Esophagus muscularis mucosa (tissue), 4 donors: ENCODE measurements around the gene TNFRSF1B. TPM values are rescaled to one million over a fixed set of nuclear protein-coding genes. Genes with fewer than 3 reads are reported as not detected.

Source experiments
- DNase-seq: peaks from one replicate; pipeline ENCODE4 v3.0.0-alpha.2; 2017; ENCODE audit errors: extremely low spot score
- H3K27ac ChIP-seq, 4 donors: fragments of 200-600 bp; sonication (generic); replicated peaks in 1 of 4; 1 replicate in 3 of 4; 2 replicates in 1 of 4; pipeline ENCODE4 v1.5.1; 2016 to 2019; ENCODE audit warnings: mild to moderate bottlenecking in 1 of 4
- H3K27me3 ChIP-seq, 4 donors: fragments of 200-600 bp; sonication (generic); one replicate each; pipeline versions ENCODE4 v1.5.1 to v1.6.0; 2016 to 2019
- H3K36me3 ChIP-seq, 4 donors: fragments of 200-600 bp; sonication (generic); one replicate each; pipeline ENCODE4 v1.5.1; 2016 to 2019
- H3K4me1 ChIP-seq, 4 donors: fragments of 200-600 bp; sonication (generic); one replicate each; pipeline ENCODE4 v1.5.1; 2016 to 2019
- H3K4me3 ChIP-seq, 4 donors: fragments of 200-600 bp; sonication (generic); 1 replicate in 2 of 4; 2 replicates in 2 of 4; pipeline ENCODE4 v1.5.1; 2016 to 2019; ENCODE audit warnings: mild to moderate bottlenecking in 4 of 4, moderate library complexity in 1 of 4
- H3K9me3 ChIP-seq, 4 donors: fragments of 200-600 bp; sonication (generic); 1 replicate in 3 of 4; 2 replicates in 1 of 4; pipeline ENCODE4 v1.5.1; 2016 to 2019
- CTCF ChIP-seq, 3 experiments: fragments of 200-600 bp in 2 of 3; fragments of 450-650 bp in 1 of 3; sonication (generic) in 2 of 3; IDR thresholded peaks; one replicate each; pipeline ENCODE4 v1.5.1; 2017 to 2019; ENCODE audit warnings: antibody characterized with exemption in 3 of 3, mild to moderate bottlenecking in 2 of 3, moderate library complexity in 1 of 3
- EP300 ChIP-seq: sonication (generic); formaldehyde crosslinking; IDR thresholded peaks from one replicate; pipeline ENCODE4 v1.6.1; 2017; ENCODE audit warnings: antibody characterized with exemption
- POLR2A ChIP-seq: fragments of 450-650 bp; IDR thresholded peaks from one replicate; pipeline ENCODE4 v1.6.1; 2017; ENCODE audit warnings: antibody characterized with exemption, moderate library complexity, mild to moderate bottlenecking, low read depth
- POLR2AphosphoS5 ChIP-seq, 2 donors: sonication (generic); formaldehyde crosslinking; IDR thresholded peaks; one replicate each; pipeline ENCODE4 v1.6.1; 2017; ENCODE audit warnings: antibody characterized with exemption in 2 of 2
- WGBS: methylation state at CpG from one replicate; pipeline ENCODE4 v1.1.5; 2018; 5-methylcytosine and 5-hydroxymethylcytosine counted together
- intact Hi-C: fragments of 100-400 bp; cut with DNase I; formaldehyde crosslinking; loops from one replicate; pipeline ENCODE4 v1.15.1; 2023
- total RNA-seq, 4 donors: library from RNA; depleted of rRNA; stranded (reverse); fragments of >200 nt; gene quantifications; one replicate each; pipeline versions ENCODE4 v1.1.0 to v1.2.1, GENCODE V29; 2016

The TNFRSF1B gene
- total RNA-seq, 4 donors from 2014 or later = 15.4 to 55.5 (median 32.4) TPM

GRCh38 chr1:12244585-12244984 is 77.8 kb downstream of the TNFRSF1B start:
- peaks cover 43 to 93% (median 74%) of the 10 kb centered on the region in 4 donors for H3K36me3 ChIP-seq
- no peak for DNase-seq
- no peak overlapping the region for H3K27ac ChIP-seq
- no peaks in the 10 kb centered on the region for H3K27me3 ChIP-seq
- no peak overlapping the region for H3K4me3 ChIP-seq
- TF ChIP-seq CTCF (IDR thresholded peaks at IDR 0.05) (no peak), POLR2A (no peak), POLR2AphosphoS5 (IDR thresholded peaks at IDR 0.05) (no peak), EP300 (no peak)
- 89% methylated on average over 5 of the region's 5 CpGs for WGBS
- no peaks in the 10 kb centered on the region for H3K9me3 ChIP-seq
- H3K4me1 ChIP-seq = no peaks in the 10 kb centered on the region
- intact Hi-C loops = no loop called here

GRCh38 chr1:12245116-12245515 is 78.3 kb downstream of the TNFRSF1B start:
- intact Hi-C loops = no loop called here
- DNase-seq = no peak
- no peak overlapping the region for H3K27ac ChIP-seq
- 95% methylated on average over 3 of the region's 3 CpGs for WGBS
- no peak for TF ChIP-seq CTCF (IDR thresholded peaks at IDR 0.05)
- TF ChIP-seq EP300 = no peak
- TF ChIP-seq POLR2AphosphoS5 (IDR thresholded peaks at IDR 0.05) = no peak
- TF ChIP-seq POLR2A = no peak
- H3K9me3 ChIP-seq = no peaks in the 10 kb centered on the region
- H3K4me3 ChIP-seq = no peak overlapping the region
- H3K27me3 ChIP-seq = no peaks in the 10 kb centered on the region
- no peaks in the 10 kb centered on the region for H3K4me1 ChIP-seq
- H3K36me3 ChIP-seq = peaks cover 48 to 95% (median 78%) of the 10 kb centered on the region in 4 donors

- Histone ChIP-seq H3K36me3 (peaks cover 48 to 100% (median 83%) of the 10 kb centered on the region in 4 donors), H3K27me3 (no peaks in the 10 kb centered on the region), H3K4me3 (no peak overlapping the region), H3K9me3 (no peaks in the 10 kb centered on the region), H3K27ac (no peak overlapping the region), H3K4me1 (no peaks in the 10 kb centered on the region)
- DNase-seq = no peak
- intact Hi-C loops = no loop called here
- TF ChIP-seq POLR2AphosphoS5 (IDR thresholded peaks at IDR 0.05) (no peak), EP300 (no peak), CTCF (IDR thresholded peaks at IDR 0.05) (no peak), POLR2A (no peak)
These were observed 78.9 kb downstream of the TNFRSF1B start for GRCh38 chr1:12245733-12246132.

- Histone ChIP-seq H3K36me3 (peaks cover 45 to 100% (median 86%) of the 10 kb centered on the region in 4 donors), H3K4me3 (no peak overlapping the region), H3K9me3 (no peaks in the 10 kb centered on the region), H3K27ac (no peak overlapping the region), H3K4me1 (no peaks in the 10 kb centered on the region), H3K27me3 (no peaks in the 10 kb centered on the region)
- no peak for DNase-seq
- TF ChIP-seq POLR2AphosphoS5 (IDR thresholded peaks at IDR 0.05) = no peak
- no peak for TF ChIP-seq CTCF (IDR thresholded peaks at IDR 0.05)
- TF ChIP-seq POLR2A = no peak
- no peak for TF ChIP-seq EP300
- intact Hi-C loops = no loop called here
- WGBS = 87% methylated on average over 6 of the region's 6 CpGs
These were observed 79.8 kb downstream of the TNFRSF1B start for GRCh38 chr1:12246584-12246983.

GRCh38 chr1:12249181-12249580 is 82.4 kb downstream of the TNFRSF1B start:
- H3K36me3 ChIP-seq = peaks cover 52 to 100% (median 84%) of the 10 kb centered on the region in 4 donors
- H3K27ac ChIP-seq = no peak overlapping the region
- no peak for DNase-seq
- 89% methylated on average over 1 of the region's 1 CpG for WGBS
- no peak overlapping the region for H3K4me3 ChIP-seq
- no peaks in the 10 kb centered on the region for H3K27me3 ChIP-seq
- no peak for TF ChIP-seq POLR2AphosphoS5 (IDR thresholded peaks at IDR 0.05)
- TF ChIP-seq EP300 = no peak
- TF ChIP-seq CTCF (IDR thresholded peaks at IDR 0.05) = no peak
- TF ChIP-seq POLR2A = no peak
- intact Hi-C loops = no loop called here
- no peaks in the 10 kb centered on the region for H3K9me3 ChIP-seq
- H3K4me1 ChIP-seq = no peaks in the 10 kb centered on the region
